Measurements from ENCODE around the gene CCDC102A. TPM values are rescaled to one million over a fixed set of nuclear protein-coding genes. Genes with fewer than 3 reads are reported as not detected.

The CCDC102A gene
- total RNA-seq, 1 experiment from 2014 or later = 4.1 TPM

DNA sequence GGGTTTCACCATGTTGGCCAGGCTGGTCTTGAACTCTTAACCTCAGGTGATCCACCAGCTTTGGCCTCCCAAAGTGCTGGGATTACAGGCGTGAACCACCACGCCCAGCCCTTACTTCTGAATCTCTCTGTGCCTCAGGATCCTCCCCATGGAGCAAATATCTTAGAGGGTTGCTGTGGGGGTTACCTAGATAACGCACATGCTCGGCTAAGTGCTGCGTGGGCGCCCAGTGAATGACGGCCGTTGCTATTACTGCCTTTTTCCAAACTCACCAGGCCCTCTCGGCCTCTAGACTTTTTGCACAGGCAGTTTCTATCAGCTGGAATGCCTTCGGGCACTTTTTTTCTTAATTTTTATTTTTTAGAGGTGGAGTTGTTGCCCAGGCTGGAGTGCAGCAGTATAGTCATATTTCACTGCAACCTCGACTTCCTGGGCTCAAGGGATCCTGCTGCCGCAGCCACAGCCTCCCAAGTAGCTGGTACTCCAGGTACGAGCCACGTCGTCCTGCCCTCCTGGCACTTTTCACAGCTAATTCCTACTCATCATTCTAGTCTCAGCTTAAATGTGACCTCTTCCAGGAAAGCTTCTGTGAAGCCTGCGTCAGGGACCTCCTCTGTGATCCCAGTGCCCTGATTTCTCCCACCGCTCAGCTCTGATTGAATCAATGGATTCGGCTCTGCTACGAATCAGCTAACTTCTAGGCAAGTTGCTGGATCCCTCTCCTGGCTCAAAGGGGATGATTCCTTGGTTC lies 8.6 kb downstream of the CCDC102A start:
- Mint-ChIP-seq H3K27me3 (ENCODE audit: insufficient read depth, unreplicated experiment) (no peaks in the 10 kb centered on the region), H3K36me3 (ENCODE audit: insufficient read depth, unreplicated experiment) (peaks cover 6% of the 10 kb centered on the region), H3K9me3 (ENCODE audit: unreplicated experiment) (no peaks in the 10 kb centered on the region), H3K4me3 (ENCODE audit: unreplicated experiment) (no peak overlapping the region), H3K4me1 (ENCODE audit: insufficient read depth, unreplicated experiment) (peaks cover 22% of the 10 kb centered on the region), H3K27ac (ENCODE audit: low read depth, unreplicated experiment) (no peak overlapping the region)
- POLR2A ChIA-PET = interaction anchor here (0.9 kb wide), 1 partner anchor 473 kb away, joined by 3 read pairs; the partner anchor contains the start of gene USB1
- intact Hi-C loops (cut with micrococcal nuclease) = no loop called here
- BruUV-seq (replicated peaks) = no TSS peak
- TF ChIP-seq, protein P1, sequence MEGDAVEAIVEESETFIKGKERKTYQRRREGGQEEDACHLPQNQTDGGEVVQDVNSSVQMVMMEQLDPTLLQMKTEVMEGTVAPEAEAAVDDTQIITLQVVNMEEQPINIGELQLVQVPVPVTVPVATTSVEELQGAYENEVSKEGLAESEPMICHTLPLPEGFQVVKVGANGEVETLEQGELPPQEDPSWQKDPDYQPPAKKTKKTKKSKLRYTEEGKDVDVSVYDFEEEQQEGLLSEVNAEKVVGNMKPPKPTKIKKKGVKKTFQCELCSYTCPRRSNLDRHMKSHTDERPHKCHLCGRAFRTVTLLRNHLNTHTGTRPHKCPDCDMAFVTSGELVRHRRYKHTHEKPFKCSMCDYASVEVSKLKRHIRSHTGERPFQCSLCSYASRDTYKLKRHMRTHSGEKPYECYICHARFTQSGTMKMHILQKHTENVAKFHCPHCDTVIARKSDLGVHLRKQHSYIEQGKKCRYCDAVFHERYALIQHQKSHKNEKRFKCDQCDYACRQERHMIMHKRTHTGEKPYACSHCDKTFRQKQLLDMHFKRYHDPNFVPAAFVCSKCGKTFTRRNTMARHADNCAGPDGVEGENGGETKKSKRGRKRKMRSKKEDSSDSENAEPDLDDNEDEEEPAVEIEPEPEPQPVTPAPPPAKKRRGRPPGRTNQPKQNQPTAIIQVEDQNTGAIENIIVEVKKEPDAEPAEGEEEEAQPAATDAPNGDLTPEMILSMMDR (IDR thresholded peaks at IDR 0.05; ENCODE audit: unreplicated experiment) = no peak
- no peak for DNase-seq (ENCODE audit: unreplicated experiment)
- CTCF ChIA-PET = interaction anchor here (0.6 to 2.0 kb wide), 5 partner anchors 8 to 638 kb away, joined by 3 to 8 read pairs (median 3); no protein-coding TSS in a partner anchor

DNA sequence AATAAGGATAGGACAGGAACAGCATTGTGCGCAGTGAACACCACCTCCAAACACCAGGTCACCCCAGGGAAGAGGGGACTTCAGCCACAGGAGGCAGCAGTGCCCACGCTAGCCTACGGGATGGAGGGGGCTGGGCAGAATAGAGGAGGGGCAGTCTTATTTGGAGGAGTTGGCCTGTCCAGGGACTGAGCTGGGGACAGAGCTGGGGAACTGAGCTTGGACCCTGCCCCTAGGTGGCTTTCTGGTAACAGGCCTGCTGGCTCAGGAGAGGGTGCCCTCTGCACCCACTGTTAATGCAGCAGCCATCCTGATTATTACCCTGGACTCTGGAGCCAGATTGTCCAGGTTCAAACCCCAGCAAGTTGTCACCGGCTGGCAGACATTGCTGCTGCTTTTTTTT lies 9.3 kb downstream of the CCDC102A start:
- H3K4me1 Mint-ChIP-seq (ENCODE audit: insufficient read depth, unreplicated experiment) = peaks cover 22% of the 10 kb centered on the region
- H3K27me3 Mint-ChIP-seq (ENCODE audit: insufficient read depth, unreplicated experiment) = no peaks in the 10 kb centered on the region
- CTCF ChIA-PET = interaction anchor here (0.6 to 2.0 kb wide), 2 partner anchors 108 to 637 kb away, joined by 3 to 8 read pairs; no protein-coding TSS in a partner anchor

DNA sequence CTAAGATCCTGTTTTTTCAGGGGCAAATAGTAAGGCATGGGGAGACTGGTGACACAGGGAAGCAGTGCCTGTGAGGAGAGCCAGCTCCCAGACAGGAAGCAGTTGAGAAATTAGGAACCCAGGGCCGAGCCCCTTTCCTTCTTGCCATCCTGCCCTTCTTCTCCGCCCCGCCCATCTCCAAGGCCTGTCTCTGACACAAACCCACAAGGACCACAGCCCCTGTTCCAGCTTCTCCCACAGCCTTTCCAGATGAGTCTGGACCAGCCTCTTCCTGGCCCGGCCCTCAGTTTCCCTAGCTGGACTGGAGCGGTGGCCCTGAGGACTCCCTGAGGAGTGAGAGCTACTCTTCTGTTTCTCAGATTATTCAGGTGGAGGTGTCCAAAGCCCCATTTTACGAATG lies 9.9 kb downstream of the CCDC102A start:
- DNase-seq (ENCODE audit: unreplicated experiment) = no peak
- Mint-ChIP-seq H3K4me3 (ENCODE audit: unreplicated experiment) (no peak overlapping the region), H3K27ac (ENCODE audit: low read depth, unreplicated experiment) (no peak overlapping the region), H3K9me3 (ENCODE audit: unreplicated experiment) (no peaks in the 10 kb centered on the region), H3K4me1 (ENCODE audit: insufficient read depth, unreplicated experiment) (peaks cover 18% of the 10 kb centered on the region), H3K27me3 (ENCODE audit: insufficient read depth, unreplicated experiment) (no peaks in the 10 kb centered on the region), H3K36me3 (ENCODE audit: insufficient read depth, unreplicated experiment) (peaks cover 6% of the 10 kb centered on the region)
- TF ChIP-seq, protein P1 (IDR thresholded peaks at IDR 0.05; ENCODE audit: unreplicated experiment) = no peak
- intact Hi-C loops (cut with micrococcal nuclease) = no loop called here
- CTCF ChIA-PET = interaction anchor here (0.7 to 2.0 kb wide), 2 partner anchors 108 to 123 kb away, joined by 4 to 8 read pairs; no protein-coding TSS in a partner anchor
- POLR2A ChIA-PET = no interaction called here
- BruUV-seq (replicated peaks) = no TSS peak

More for the DNA sequence above, 9.3 kb downstream of the CCDC102A start:
- POLR2A ChIA-PET = no interaction called here
- TF ChIP-seq, protein P1 (IDR thresholded peaks at IDR 0.05; ENCODE audit: unreplicated experiment) = no peak
- Mint-ChIP-seq H3K9me3 (ENCODE audit: unreplicated experiment) (no peaks in the 10 kb centered on the region), H3K27ac (ENCODE audit: low read depth, unreplicated experiment) (no peak overlapping the region), H3K4me3 (ENCODE audit: unreplicated experiment) (no peak overlapping the region), H3K36me3 (ENCODE audit: insufficient read depth, unreplicated experiment) (peaks cover 6% of the 10 kb centered on the region)
- no TSS peak for BruUV-seq (replicated peaks)
- intact Hi-C loops (cut with micrococcal nuclease) = no loop called here
- DNase-seq (ENCODE audit: unreplicated experiment) = no peak

DNA sequence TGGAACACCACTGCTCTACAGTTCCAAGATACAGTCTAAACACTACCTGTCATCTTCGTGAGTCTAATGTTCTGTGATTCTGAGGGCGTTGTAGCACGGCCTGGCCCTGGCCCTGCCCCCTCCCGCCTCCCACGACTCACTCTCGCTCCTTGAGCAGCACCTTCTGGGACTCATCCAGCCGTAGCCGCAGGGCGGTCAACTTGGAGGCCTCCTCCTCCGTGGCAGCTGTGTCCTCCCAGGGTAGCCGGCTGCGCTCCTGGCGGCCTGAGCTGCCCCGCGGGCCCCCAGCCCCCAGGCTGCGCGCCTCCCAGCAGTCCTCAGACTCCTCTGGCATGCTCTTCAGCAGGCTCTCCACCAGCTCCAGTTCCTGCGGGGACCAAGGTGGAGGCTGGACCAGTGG lies 10.6 kb downstream of the CCDC102A start:
- intact Hi-C loops (cut with micrococcal nuclease) = no loop called here
- no peak overlapping the region for H3K27ac Mint-ChIP-seq (ENCODE audit: low read depth, unreplicated experiment)
- POLR2A ChIA-PET = no interaction called here
- no peaks in the 10 kb centered on the region for H3K27me3 Mint-ChIP-seq (ENCODE audit: insufficient read depth, unreplicated experiment)
- no peak overlapping the region for H3K4me3 Mint-ChIP-seq (ENCODE audit: unreplicated experiment)
- CTCF ChIA-PET = interaction anchor here (0.7 to 2.0 kb wide), 4 partner anchors 9 to 124 kb away, joined by 3 to 8 read pairs (median 4); no protein-coding TSS in a partner anchor
- H3K9me3 Mint-ChIP-seq (ENCODE audit: unreplicated experiment) = no peaks in the 10 kb centered on the region
- no TSS peak for BruUV-seq (replicated peaks)
- no peak for DNase-seq (ENCODE audit: unreplicated experiment)
- TF ChIP-seq, protein P1 (IDR thresholded peaks at IDR 0.05; ENCODE audit: unreplicated experiment) = no peak
- H3K36me3 Mint-ChIP-seq (ENCODE audit: insufficient read depth, unreplicated experiment) = peaks cover 6% of the 10 kb centered on the region
- peaks cover 11% of the 10 kb centered on the region for H3K4me1 Mint-ChIP-seq (ENCODE audit: insufficient read depth, unreplicated experiment)
